Prostate gland (tissue), 2 donors: ENCODE results near the gene CREM. TPM values are rescaled to one million over a fixed set of nuclear protein-coding genes. Genes with fewer than 3 reads are reported as not detected.

Experiments
- DNase-seq: peaks from one replicate; pipeline ENCODE4 v3.0.0-alpha.2; 2019; ENCODE audit warnings: low spot score
- H3K27ac ChIP-seq, 2 donors: fragments of 200-600 bp; sonication (generic); 2 replicates each; pipeline ENCODE4 v1.5.1; 2017 to 2019
- H3K27me3 ChIP-seq: fragments of 200-600 bp; sonication (generic); replicated peaks from 2 replicates; pipeline ENCODE4 v1.5.1; 2019; ENCODE audit not compliant: insufficient read depth
- H3K36me3 ChIP-seq, 2 donors: fragments of 200-600 bp; sonication (generic); 1 replicate in 1 of 2; 2 replicates in 1 of 2; pipeline versions ENCODE4 v1.5.1 to v1.8.1; 2017 to 2019
- H3K4me1 ChIP-seq: fragments of 200-600 bp; sonication (generic); replicated peaks from 2 replicates; pipeline ENCODE4 v1.5.1; 2019
- H3K4me3 ChIP-seq, 2 donors: fragments of 200-600 bp; sonication (generic); 2 replicates each; pipeline ENCODE4 v1.5.1; 2017 to 2019
- H3K9me3 ChIP-seq: fragments of 200-600 bp; sonication (generic); 2 replicates; pipeline ENCODE4 v1.5.1; 2017
- CTCF ChIP-seq, 4 experiments: fragments of 200-600 bp in 2 of 4; fragments of 450-650 bp in 2 of 4; sonication (generic) in 2 of 4; IDR thresholded peaks; 1 replicate in 3 of 4; 2 replicates in 1 of 4; pipeline ENCODE4 v1.5.1; 2016 to 2019; ENCODE audit warnings: antibody characterized with exemption in 4 of 4, mild to moderate bottlenecking in 2 of 4, moderate library complexity in 2 of 4
- POLR2A ChIP-seq: fragments of 450-650 bp; IDR thresholded peaks from one replicate; pipeline ENCODE4 v1.6.1; 2016; ENCODE audit warnings: antibody characterized with exemption, mild to moderate bottlenecking
- POLR2AphosphoS5 ChIP-seq: sonication (generic); formaldehyde crosslinking; IDR thresholded peaks from one replicate; pipeline ENCODE4 v1.6.1; 2017; ENCODE audit warnings: antibody characterized with exemption
- WGBS: methylation state at CpG from one replicate; pipeline ENCODE4 v1.1.5; 2018; 5-methylcytosine and 5-hydroxymethylcytosine counted together
- intact Hi-C: fragments of 100-400 bp; cut with DNase I; formaldehyde crosslinking; loops from one replicate; pipeline ENCODE4 v1.14.2; 2022
- total RNA-seq, 2 donors: library from RNA; depleted of rRNA; stranded (reverse); fragments of >200 nt; gene quantifications; one replicate each; pipeline ENCODE4 v1.1.0, GENCODE V29; 2016

The CREM gene
- total RNA-seq, 2 donors from 2014 or later = 25.5 to 75.3 TPM

- no peak overlapping the region for H3K27ac ChIP-seq
- intact Hi-C loops = no loop called here
- H3K36me3 ChIP-seq = no peaks in the 10 kb centered on the region
- 74% methylated on average over 2 of the region's 2 CpGs for WGBS
- no peaks in the 10 kb centered on the region for H3K4me1 ChIP-seq
- TF ChIP-seq POLR2A (no peak), CTCF (IDR thresholded peaks at IDR 0.05) (no peak), POLR2AphosphoS5 (no peak)
- H3K4me3 ChIP-seq = no peak overlapping the region
- H3K9me3 ChIP-seq = no peaks in the 10 kb centered on the region
- H3K27me3 ChIP-seq = no peaks in the 10 kb centered on the region
- no peak for DNase-seq
Measured at GRCh38 chr10:35132727-35133126, 6.1 kb downstream of the CREM start.

GRCh38 chr10:35133586-35133985 is 6.9 kb downstream of the CREM start:
- no peak for DNase-seq
- Histone ChIP-seq H3K27me3 (no peaks in the 10 kb centered on the region), H3K4me1 (no peaks in the 10 kb centered on the region), H3K4me3 (no peak overlapping the region), H3K27ac (no peak overlapping the region), H3K36me3 (no peaks in the 10 kb centered on the region), H3K9me3 (no peaks in the 10 kb centered on the region)
- WGBS = 100% methylated on average over 1 of the region's 1 CpG
- intact Hi-C loops = no loop called here
- TF ChIP-seq POLR2A (no peak), POLR2AphosphoS5 (no peak), CTCF (IDR thresholded peaks at IDR 0.05) (no peak)

GRCh38 chr10:35135861-35136260 is 9.2 kb downstream of the CREM start:
- Histone ChIP-seq H3K9me3 (no peaks in the 10 kb centered on the region), H3K27ac (no peak overlapping the region), H3K4me3 (no peak overlapping the region), H3K4me1 (no peaks in the 10 kb centered on the region), H3K27me3 (no peaks in the 10 kb centered on the region), H3K36me3 (no peaks in the 10 kb centered on the region)
- no peak for DNase-seq
- intact Hi-C loops = no loop called here
- 90% methylated on average over 5 of the region's 5 CpGs for WGBS
- TF ChIP-seq POLR2A = no peak
- TF ChIP-seq CTCF (IDR thresholded peaks at IDR 0.05) = no peak
- TF ChIP-seq POLR2AphosphoS5 = no peak

- Histone ChIP-seq H3K36me3 (no peaks in the 10 kb centered on the region), H3K4me3 (no peak overlapping the region), H3K9me3 (no peaks in the 10 kb centered on the region), H3K27ac (no peak overlapping the region), H3K27me3 (no peaks in the 10 kb centered on the region), H3K4me1 (no peaks in the 10 kb centered on the region)
- no peak for DNase-seq
- intact Hi-C loops = no loop called here
- 78% methylated on average over 4 of the region's 4 CpGs for WGBS
- TF ChIP-seq POLR2A (no peak), CTCF (IDR thresholded peaks at IDR 0.05) (no peak), POLR2AphosphoS5 (no peak)
Measured at GRCh38 chr10:35136263-35136815, 9.7 kb downstream of the CREM start.

- Histone ChIP-seq H3K27me3 (no peaks in the 10 kb centered on the region), H3K4me1 (no peaks in the 10 kb centered on the region), H3K9me3 (no peaks in the 10 kb centered on the region), H3K27ac (no peak overlapping the region), H3K36me3 (no peaks in the 10 kb centered on the region), H3K4me3 (no peak overlapping the region)
- intact Hi-C loops = no loop called here
- 85% methylated on average over 6 of the region's 6 CpGs for WGBS
- no peak for TF ChIP-seq CTCF (IDR thresholded peaks at IDR 0.05)
- TF ChIP-seq POLR2A = no peak
- no peak for DNase-seq
Measured at GRCh38 chr10:35140126-35140525, 13.5 kb downstream of the CREM start.
